ENCODE data around the gene TSPEAR.

Gene TSPEAR

DNA sequence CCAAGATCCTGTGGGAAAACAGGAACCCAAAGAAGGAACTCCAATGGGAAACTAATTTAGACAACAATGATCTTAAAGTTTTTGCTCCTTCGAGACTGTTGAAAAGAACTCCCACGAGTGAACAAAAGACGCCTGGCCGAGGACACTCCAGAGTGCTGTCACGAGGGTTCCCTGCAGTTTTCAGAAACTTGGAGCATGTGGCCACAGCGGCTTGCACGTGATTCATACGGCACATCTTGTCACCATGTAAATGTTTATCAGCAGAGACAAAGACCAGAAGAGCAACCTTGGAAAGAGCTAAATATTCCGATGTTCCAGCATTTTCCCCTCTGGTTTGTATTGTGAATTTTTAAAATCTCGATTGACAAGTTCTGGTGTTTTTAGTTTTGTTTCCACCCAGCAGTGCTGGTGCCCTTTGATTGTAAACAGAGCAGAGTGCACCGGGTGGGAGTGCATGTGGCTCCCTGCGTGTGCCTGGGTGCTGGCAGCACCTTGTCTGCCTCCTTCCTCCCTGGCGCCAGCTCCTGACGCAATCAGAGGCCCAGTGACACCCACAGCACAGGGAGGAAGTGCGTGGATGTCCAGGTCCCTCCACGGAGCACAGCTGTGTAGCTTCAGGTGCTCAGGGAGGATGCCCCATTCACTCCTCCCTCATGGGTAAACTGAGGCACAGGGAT is 233.1 kb downstream of the TSPEAR start:
- no peak for DNase-seq

GRCh38 chr21:44477712-44478111 is 233.7 kb downstream of the TSPEAR start:
- no peak for DNase-seq

- DNase-seq, result no peak
Measured at GRCh38 chr21:44477131-44477530, 234.2 kb downstream of the TSPEAR start.

DNA sequence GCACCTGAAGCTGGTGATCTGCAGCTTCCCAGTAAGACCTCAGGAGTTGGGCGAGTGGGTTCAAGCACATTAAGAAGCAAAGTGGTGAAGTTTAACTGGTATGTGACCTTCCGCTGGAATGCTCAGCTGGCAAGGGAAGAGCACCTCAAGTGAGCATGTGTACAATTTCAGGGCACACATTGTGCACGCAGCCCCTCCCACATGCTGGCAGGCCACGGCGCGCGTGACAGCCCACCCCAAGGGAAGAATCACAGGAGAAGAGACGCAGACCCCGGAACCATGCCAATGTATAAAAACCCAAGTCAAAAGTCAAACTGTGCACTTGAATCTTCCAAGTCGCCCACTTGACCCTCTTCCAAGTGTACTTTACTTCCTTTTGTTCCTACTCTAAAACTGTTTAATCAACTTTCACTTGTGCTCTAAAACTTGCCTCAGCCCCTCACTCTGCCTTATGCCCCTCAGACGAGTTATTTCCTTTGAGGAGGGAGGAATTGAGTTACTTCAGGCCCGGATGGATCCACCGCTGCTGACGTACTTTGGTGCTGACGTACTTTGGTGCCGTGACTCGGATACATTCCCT is 236.0 kb downstream of the TSPEAR start:
- DNase-seq, result no peak

DNA sequence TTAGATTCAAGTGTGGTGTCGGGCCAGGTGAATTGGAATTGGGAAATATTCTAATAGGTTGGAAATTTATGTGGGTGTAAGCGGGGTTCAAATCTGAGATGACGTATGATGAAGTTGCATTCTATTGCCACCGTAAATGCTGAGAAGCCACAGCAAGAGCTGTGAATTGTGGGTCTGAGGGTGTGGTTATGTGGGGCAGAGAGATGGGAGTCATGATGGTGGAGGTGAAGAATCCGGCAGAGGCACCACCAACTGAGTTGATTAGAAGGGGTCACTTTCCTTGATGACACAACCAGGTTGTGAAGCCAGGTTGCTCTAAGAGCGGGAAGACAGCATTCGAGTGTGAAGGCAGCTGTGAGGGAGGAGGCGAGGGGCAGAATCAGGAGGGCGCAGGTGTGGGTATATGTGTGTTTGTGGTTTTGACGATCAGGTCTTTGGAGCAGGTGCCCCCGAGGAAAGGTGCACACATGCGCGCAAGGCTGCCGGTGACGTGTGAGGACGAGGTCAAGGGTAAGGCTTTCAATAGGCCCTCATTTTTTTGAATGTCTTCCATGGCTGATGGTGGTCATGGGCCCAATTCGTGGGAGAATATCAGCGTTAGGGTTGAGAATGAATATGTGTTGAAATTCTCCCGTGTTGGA is 237.3 kb downstream of the TSPEAR start:
- no peak for DNase-seq

- DNase-seq, result no peak
Measured at GRCh38 chr21:44471996-44472395, 239.4 kb downstream of the TSPEAR start.

DNA sequence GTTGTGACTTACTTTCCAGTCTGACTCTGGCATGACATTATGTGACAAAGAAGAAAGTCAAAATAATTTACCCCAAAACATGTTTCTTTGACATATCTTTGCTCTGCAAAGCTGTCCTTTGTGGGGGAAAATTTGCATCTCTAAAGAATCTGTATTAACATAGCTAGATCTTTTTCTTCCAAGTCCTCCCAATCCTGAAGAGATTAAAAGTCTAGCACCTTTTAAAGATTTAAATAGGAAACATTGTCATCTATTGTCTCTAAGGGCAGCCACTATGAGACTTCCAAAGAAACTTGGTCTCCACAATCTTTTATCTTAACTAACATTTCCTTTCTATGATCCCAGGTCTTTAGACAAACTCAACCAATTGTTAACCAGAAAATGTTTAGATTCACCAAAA is 240.0 kb downstream of the TSPEAR start:
- no peak for DNase-seq

DNA sequence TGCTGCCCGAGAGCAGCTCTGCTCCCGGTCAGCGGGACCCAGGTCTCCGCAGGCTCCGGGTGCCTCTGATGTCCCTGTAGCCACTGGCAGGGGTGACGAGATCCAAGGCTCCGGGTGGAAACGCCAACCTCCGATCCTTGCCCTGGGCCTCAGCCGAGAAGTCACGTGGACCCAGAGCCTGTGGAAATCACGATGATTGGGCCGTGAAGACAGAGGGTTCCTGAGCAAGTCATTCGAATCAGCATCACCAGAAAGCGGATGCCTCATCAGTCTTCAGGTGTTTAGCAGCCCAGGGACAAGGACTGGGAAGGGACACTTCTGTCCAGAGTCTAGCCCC is 243.5 kb downstream of the TSPEAR start:
- no peak for DNase-seq

- no peak for DNase-seq
Measured at GRCh38 chr21:44466996-44467858, 244.1 kb downstream of the TSPEAR start.

DNA sequence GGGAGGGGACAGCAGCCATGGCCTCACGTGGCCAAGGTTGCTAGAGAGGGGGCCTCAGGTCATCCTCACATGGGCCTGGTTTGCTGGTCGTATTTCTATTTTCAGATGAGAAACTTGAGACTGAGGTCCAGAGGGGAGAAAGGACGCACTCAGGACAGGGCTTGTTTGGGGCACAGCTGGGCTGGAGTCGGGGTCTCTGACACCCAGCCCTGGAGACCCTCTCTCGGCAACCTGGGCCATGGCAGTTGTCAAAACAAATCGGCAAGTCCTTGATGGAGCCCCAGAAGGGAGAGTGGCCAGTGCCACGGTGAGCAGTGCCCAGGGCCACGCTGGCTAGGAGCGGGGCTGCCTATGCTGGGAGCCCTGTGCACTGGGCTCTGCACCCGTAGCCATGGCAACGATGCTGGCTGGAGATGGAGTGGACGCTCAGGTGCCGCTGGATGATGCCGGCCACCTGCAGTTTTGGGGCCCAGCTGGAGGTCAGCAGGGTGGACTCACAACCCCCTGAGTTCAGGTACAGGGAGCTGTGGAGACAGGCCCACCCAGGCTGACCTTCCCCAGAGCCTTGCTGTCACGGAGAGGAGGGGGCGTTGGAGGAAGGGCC is 244.9 kb downstream of the TSPEAR start:
- DNase-seq, result no peak

DNA sequence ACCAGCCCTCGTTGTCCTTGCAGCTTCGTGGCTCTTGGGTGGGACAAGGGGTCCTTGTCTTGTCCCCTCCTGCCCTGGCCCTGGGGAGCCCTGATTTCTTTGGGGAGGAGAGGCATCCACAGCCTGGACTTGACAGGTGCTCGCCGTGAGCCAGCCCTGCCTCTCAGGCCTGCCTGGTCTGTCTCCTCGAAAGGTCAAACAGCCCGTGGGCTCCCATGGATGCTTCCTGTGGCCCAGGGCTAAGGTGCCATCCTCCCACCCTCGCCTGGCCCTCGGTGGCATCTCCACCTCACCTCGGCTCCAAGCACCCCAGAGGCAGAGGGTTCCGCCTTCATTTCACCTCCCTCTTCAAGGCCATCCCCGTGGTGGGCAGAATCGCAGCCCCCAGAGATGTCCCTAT is 247.0 kb downstream of the TSPEAR start:
- DNase-seq, result no peak

- DNase-seq, result no peak
Measured at GRCh38 chr21:44463724-44464123, 247.6 kb downstream of the TSPEAR start.

- no peak for DNase-seq
Measured at GRCh38 chr21:44462834-44463200, 248.6 kb downstream of the TSPEAR start.

DNA sequence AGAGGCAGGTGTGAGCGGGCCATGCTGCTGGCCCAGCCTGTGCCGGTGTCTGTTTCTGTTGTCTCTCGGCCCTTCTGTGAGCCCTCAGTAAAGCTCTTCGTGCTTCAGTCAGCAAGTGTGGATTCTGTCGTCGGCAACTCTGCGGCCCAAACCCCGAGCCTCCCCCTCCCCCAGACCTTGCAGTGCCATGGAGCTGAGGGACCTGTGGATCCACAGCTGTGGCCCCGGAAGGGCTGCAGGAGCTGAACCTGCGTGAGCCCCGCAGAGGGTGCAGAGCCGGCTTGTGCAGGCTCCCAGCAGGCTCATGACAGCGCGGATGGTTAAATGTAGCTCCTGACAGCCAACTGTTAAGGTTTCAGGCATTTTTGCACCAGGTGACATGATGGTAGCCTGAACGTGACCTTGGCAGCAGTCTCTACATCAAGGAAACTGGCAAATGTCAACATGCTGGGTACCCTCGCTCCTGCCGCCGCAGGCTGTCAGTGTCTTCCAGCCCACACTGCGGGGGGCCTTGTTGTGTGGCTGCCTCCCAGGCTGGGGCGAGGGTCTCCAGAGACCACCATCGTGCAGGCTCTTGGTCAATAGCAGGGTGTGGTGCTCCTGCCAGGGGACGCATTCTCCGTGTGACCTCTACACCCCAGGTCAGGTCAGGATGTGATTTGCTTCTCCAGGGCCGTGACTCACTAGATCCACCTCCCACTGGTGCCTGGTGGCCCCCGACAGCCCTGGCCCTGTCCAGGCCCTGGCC is 249.1 kb downstream of the TSPEAR start:
- DNase-seq, result no peak

GRCh38 chr21:44461464-44462001 is 249.8 kb downstream of the TSPEAR start:
- no peak for DNase-seq

- no peak for DNase-seq
Measured at GRCh38 chr21:44461005-44461404, 250.4 kb downstream of the TSPEAR start.

- DNase-seq, result no peak
Measured at GRCh38 chr21:44460441-44460755, 251.0 kb downstream of the TSPEAR start.

GRCh38 chr21:44459712-44460440 is 251.5 kb downstream of the TSPEAR start:
- DNase-seq, result no peak

DNA sequence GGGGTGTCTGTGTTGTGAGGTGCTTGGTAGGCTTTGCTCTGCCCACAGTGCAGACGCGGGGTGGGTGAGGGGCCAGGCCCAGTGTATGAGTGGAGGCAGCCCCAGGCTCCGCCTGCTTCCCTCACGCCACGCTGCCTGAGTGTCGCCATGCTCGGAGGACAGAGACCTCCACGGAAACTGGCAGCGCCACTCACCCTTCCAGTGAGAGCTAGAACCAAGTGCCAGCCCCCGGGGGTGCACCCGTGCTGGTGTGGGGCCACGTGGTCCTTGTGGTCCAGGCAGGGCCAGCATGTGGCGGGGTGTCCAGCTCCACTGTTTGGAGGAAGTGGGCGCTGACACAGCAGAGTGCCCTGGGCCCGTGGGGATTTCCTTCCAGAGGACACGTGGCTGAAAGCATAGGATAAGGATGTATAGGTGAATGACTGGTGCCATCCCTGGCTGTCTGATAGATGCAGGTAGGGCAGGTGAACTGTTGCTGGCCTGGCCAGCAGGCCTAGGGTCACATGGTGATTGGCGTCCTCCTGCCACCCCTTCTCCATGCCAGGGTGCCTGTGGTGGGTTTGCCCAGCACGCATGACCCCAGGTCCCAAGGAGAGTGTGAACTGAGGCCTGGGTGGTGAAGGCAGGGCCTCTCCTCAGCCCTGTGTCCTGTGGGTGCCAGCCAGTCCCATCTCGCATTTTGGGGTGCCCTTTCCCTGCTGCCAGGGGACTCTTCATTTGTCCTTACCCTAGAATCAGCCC is 252.2 kb downstream of the TSPEAR start:
- no peak for DNase-seq

DNA sequence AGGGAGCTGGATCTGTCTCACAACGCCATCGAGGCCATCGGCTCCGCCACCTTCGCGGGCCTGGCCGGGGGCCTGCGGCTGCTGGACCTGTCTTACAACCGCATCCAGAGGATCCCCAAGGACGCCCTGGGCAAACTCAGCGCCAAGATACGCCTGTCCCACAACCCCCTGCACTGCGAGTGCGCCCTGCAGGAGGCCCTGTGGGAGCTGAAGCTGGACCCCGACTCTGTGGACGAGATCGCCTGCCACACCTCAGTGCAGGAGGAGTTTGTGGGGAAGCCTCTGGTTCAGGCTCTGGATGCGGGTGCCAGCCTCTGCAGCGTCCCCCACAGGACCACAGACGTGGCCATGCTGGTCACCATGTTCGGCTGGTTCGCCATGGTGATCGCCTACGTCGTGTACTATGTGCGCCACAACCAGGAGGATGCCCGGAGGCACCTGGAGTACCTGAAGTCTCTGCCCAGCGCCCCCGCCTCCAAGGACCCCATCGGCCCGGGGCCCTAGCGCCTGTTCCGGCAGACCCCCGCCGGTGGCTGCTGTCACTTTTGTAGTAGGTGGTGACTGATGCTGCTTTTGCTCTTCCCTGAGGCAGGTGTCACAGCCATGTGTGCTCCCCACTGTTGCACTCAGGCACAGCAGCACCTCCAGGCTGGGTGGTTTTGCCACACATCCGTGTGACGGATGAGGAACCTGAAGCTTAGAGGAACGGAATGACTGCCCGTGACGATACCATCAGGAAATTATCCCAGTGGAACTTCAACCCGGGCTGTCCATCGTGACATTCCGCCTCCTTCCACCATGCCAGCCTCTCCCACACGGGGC is 254.2 kb downstream of the TSPEAR start:
- no peak for DNase-seq
